HepG2 (cell line): Measurements from ENCODE around the gene DNAJC7. TPM values are rescaled to one million over a fixed set of nuclear protein-coding genes. Genes with fewer than 3 reads are reported as not detected.

ENCODE experiments used
- ATAC-seq: fragments of 200-7000 bp; cut with Tn5 transposase; 3 replicates; pipeline ENCODE4 v1.9.1; 2020; ENCODE audit warnings: mild to moderate bottlenecking, moderate library complexity
- BruUV-seq: library from RNA; stranded (reverse); fragments of 400-500 nt; replicated peaks from 2 replicates; lab custom pipeline; 2021; lab: Mats Ljungman, UMichigan
- CTCF ChIA-PET: fragments of 300-600 bp; formaldehyde crosslinking; extraction: SDS; loops from one replicate; lab custom pipeline; 2021; ENCODE audit warnings: low total read pairs, inconsistent platforms, low intra/inter-chr PET ratio; lab: Yijun Ruan, JAX
- POLR2A ChIA-PET: fragments of 350-600 bp; sonication (Branson Sonifier 250); formaldehyde crosslinking; loops from one replicate; lab custom pipeline; 2020; ENCODE audit warnings: antibody characterized with exemption, inconsistent platforms; lab: Yijun Ruan, JAX
- DNase-seq: peaks from one replicate; pipeline ENCODE4 v3.0.0-alpha.2; 2015; ENCODE audit warnings: low spot score
- FAIRE-seq: peaks from 3 replicates; lab custom pipeline; 2011; peaks lifted over from hg19 to GRCh38; lab: Jason Lieb, UNC
- H2AFZ ChIP-seq: one replicate; pipeline ENCODE4 v1.6.1; 2011; ENCODE audit warnings: low read length, inconsistent platforms
- H3K27ac ChIP-seq: fragments of 300-600 bp; 3 replicates; pipeline ENCODE4 v1.8.0; 2011; ENCODE audit warnings: mixed run types, mild to moderate bottlenecking, mixed read lengths, low read length, inconsistent platforms; ENCODE audit not compliant: insufficient read depth; ENCODE audit errors: extremely low read length
- H3K27me3 ChIP-seq, 2 experiments: fragments of 200-600 bp in 1 of 2; 2 replicates in 1 of 2; 3 replicates in 1 of 2; pipeline versions ENCODE4 v1.6.0 to v1.8.0; 2011; ENCODE audit warnings: low read length in 2 of 2, mild to moderate bottlenecking in 2 of 2, moderate library complexity in 2 of 2, inconsistent platforms in 1 of 2; ENCODE audit not compliant: insufficient read depth in 2 of 2, control insufficient read depth in 1 of 2
- H3K36me3 ChIP-seq, 2 experiments: fragments of 200-600 bp in 1 of 2; replicated peaks in 1 of 2; 2 replicates in 1 of 2; 3 replicates in 1 of 2; pipeline versions ENCODE4 v1.5.1 to v1.8.0; 2011; ENCODE audit warnings: low read length in 2 of 2, inconsistent platforms in 1 of 2; ENCODE audit not compliant: insufficient read depth in 2 of 2, control insufficient read depth in 1 of 2
- H3K4me1 ChIP-seq: 2 replicates; pipeline ENCODE4 v1.5.1; 2012; ENCODE audit warnings: low read length, inconsistent platforms; ENCODE audit not compliant: insufficient read depth
- H3K4me2 ChIP-seq: 2 replicates; pipeline ENCODE4 v1.6.0; 2011; ENCODE audit warnings: low read depth, low read length, inconsistent platforms
- H3K4me3 ChIP-seq, 3 experiments: fragments of 200-600 bp in 1 of 3; sonication (generic), shearing (Covaris generic) in 1 of 3; replicated peaks in 1 of 3; 2 replicates each; pipeline ENCODE4 v1.5.1; 2011 to 2016; ENCODE audit warnings: low read length in 3 of 3, inconsistent platforms in 2 of 3, low read depth in 2 of 3, mild to moderate bottlenecking in 2 of 3, control low read depth in 1 of 3, mixed read lengths in 1 of 3; ENCODE audit not compliant: insufficient read depth in 1 of 3
- H3K79me2 ChIP-seq: one replicate; pipeline ENCODE4 v1.6.1; 2011; ENCODE audit warnings: low read length, inconsistent platforms; ENCODE audit not compliant: insufficient read depth
- H3K9ac ChIP-seq: 2 replicates; pipeline ENCODE4 v1.6.0; 2011; ENCODE audit warnings: mild to moderate bottlenecking, low read depth, low read length, inconsistent platforms; ENCODE audit not compliant: insufficient read depth
- H3K9me3 ChIP-seq: 2 replicates; pipeline ENCODE4 v1.5.1; 2012; ENCODE audit warnings: mild to moderate bottlenecking, low read length
- H4K20me1 ChIP-seq: 2 replicates; pipeline ENCODE4 v1.6.0; 2011; ENCODE audit warnings: inconsistent platforms, mild to moderate bottlenecking, low read length, moderate library complexity; ENCODE audit not compliant: insufficient read depth
- GATAD2A ChIP-seq: IDR thresholded peaks from 2 replicates; pipeline ENCODE4 v1.6.1; 2016
- NFIB ChIP-seq: sonication (generic); formaldehyde crosslinking; IDR thresholded peaks from 2 replicates; pipeline ENCODE4 v1.9.0; 2021; ENCODE audit warnings: missing genetic modification reagents, mild to moderate bottlenecking, borderline replicate concordance
- PCBP2 ChIP-seq: fragments of 200-400 bp; formaldehyde crosslinking; optimal IDR thresholded peaks from 2 replicates; pipeline ENCODE3; 2018; ENCODE audit warnings: low read length, low read depth; ENCODE audit not compliant: poor library complexity, severe bottlenecking
- PHF20 ChIP-seq: sonication (generic); formaldehyde crosslinking; IDR thresholded peaks from 2 replicates; pipeline ENCODE4 v1.5.0; 2020; ENCODE audit warnings: mild to moderate bottlenecking, missing genetic modification reagents
- SATB2 ChIP-seq: sonication (generic); formaldehyde crosslinking; IDR thresholded peaks from 2 replicates; pipeline ENCODE4 v1.5.0; 2020; ENCODE audit warnings: missing genetic modification reagents
- ZNF7 ChIP-seq: IDR thresholded peaks from 2 replicates; pipeline ENCODE4 v1.6.1; 2016; ENCODE audit warnings: missing biosample characterization, missing genetic modification reagents
- WGBS: methylation state at CpG from one replicate; pipeline ENCODE4 v1.1.6; 2017; ENCODE audit warnings: low lambda C conversion rate; 5-methylcytosine and 5-hydroxymethylcytosine counted together
- in situ Hi-C: cut with HindIII; loops from 2 replicates; pipeline ENCODE4 v1.10.0; 2017; ENCODE audit warnings: low pct_unique_long_range_greater_than_20kb; ENCODE audit not compliant: extremely low pct_ligation_motif_present
- intact Hi-C: fragments of 100-400 bp; cut with micrococcal nuclease; formaldehyde crosslinking; loops from one replicate; pipeline ENCODE4 v1.10.0; 2022; ENCODE audit not compliant: unreplicated experiment
- polyA plus RNA-seq, 8 experiments: library from polyadenylated mRNA; depleted of rRNA in 3 of 8; stranded (reverse) in 7 of 8; unstranded in 1 of 8; fragments of >200 nt; fragmentation: Illumina TruSeq in 4 of 8; extraction: Trizol in 4 of 8; gene quantifications; 2 replicates each; pipeline versions ENCODE4 v1.2.1 to v1.2.3, GENCODE V29; 2011 to 2016; ENCODE audit warnings: low read depth in 4 of 8, missing spikeins in 1 of 8, mixed read lengths in 1 of 8; ENCODE audit not compliant: insufficient read depth in 1 of 8
- total RNA-seq, 5 experiments: library from RNA; depleted of rRNA; stranded (reverse); fragments of >200 nt; fragmentation: Illumina TruSeq; extraction: Trizol; gene quantifications; 2 replicates each; pipeline ENCODE4 v1.2.3, GENCODE V29; 2016; ENCODE audit warnings: low read depth in 1 of 5
- TF ChIP-seq, protein P1 (sequence below): sonication (generic); formaldehyde crosslinking; IDR thresholded peaks from 2 replicates; pipeline ENCODE4 v1.4.0; 2020; ENCODE audit warnings: mild to moderate bottlenecking, missing genetic modification reagents

Gene DNAJC7
- total and polyA plus RNA-seq, 2 of the 13 experiments (the other 11 are each of a cell fraction or from before 2014, with no cell fraction given): 47.7 to 132 TPM

DNA sequence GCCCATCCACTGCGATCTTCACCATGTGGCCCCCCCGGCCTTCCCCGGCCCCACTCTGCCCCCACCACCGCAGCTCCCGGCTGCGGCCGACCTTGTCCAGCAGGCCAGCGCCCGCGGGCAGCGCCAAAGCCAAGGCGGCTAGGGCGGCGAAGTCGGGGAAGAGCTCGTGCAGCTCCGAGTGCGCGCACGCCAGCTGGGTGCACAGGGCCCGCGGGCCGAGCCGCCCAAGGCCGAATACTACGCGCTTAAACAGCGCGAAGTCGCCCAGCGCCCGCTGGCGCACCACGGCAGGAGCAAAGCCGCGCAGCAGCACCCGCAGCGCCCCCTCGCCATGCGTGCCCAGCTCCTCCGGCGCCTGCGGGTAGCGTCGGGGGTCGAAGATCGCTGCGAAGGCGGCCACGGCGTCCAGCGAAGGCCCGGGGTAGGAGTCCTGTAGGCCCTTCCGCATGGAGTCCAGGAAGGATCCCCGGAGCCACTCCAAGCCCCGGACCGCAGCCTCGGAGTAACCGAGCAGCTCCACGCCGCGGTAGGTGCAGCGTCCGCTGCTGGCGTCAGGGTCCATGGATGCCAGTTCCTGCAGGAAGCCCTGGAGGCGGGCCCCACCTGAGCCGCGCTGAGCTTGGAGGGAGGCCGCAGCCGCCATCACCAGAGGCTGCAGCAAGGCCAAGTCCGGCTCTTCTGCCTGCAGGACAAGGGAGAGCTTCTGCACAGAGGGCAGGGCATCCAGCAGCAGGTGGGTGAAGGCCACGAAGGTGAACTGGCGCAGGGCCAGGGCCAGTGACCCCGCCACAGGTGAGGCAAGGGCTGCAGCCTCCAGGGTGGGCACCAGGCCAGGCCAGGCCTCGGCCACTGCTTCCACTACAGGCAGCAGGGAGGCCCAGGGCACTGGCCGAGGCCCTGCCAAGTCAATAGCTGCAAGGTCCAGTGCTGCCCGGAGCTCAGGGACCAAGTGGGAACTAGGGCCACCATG, 22.8 kb upstream of the DNAJC7 start (continued):
- no peak for TF ChIP-seq PHF20 (CRISPR knock-in tag)
- TF ChIP-seq PCBP2: no peak
- no peak for TF ChIP-seq SATB2 (CRISPR knock-in tag)

DNA sequence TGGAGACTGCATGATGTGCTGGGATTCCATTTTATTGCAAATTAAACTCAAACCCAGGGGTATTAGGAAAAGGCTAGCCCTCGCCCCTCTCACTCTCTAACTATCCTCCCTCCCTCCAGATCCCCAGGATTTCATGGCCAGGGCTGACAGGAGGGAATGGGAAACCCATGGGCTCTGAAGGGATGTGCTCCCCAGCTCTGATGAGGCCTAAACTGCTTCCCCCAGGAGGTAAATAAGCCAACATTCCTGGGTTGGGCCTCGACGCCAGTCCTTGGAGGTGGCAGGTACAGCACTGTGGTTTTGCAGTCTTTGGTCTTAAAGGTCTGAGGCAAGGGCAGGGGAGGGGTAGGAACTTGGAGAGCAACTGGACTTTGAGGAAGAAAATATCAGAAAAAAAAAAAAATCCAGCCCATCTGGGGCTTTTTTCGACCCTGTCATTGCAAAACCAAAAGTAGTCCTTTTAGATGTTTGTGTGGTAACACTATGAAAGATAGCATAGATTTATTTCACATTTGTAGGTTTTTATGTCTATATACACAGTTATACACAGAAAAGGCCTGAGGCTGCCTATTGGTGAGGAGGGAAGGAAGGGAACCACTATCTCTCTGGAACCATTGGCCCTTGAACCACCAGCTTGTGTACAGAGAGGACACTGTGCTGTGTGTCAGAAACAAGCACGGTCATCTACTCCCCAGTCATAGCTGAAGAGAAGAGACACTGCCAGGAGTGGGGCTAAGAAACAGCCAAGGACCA, 21.2 kb upstream of the DNAJC7 start:
- Histone ChIP-seq H3K27me3 (0 out of 5 replicates have a peak, but pooled peaks cover 0 to 4% of the 10 kb centered on the region in 2 experiments), H3K9me3 (no peaks in the 10 kb centered on the region), H3K4me1 (peaks cover 11% of the 10 kb centered on the region; the same call in 1 of the 2 replicates), H3K27ac (no peak overlapping the region), H3K36me3 (no peaks in the 10 kb centered on the region), H3K4me3 (no peak overlapping the region), H3K79me2 (no peaks in the 10 kb centered on the region), H3K9ac (no peak overlapping the region), H3K4me2 (no peak overlapping the region), H2AFZ (no peak overlapping the region), H4K20me1 (no peaks in the 10 kb centered on the region)
- CTCF ChIA-PET: no interaction called here
- intact Hi-C loops: no loop called here
- ATAC-seq: peak; percentile 26
- in situ Hi-C loops: no loop called here
- WGBS: 12% methylated on average over 5 of the region's 5 CpGs
- TF ChIP-seq NFIB (CRISPR knock-in tag): no peak
- TF ChIP-seq GATAD2A (CRISPR knock-in tag): no peak
- 0 out of 2 replicates have a peak, but pooled peaks have one; percentile 36 for TF ChIP-seq ZNF7 (CRISPR knock-in tag)
- TF ChIP-seq, protein P1, sequence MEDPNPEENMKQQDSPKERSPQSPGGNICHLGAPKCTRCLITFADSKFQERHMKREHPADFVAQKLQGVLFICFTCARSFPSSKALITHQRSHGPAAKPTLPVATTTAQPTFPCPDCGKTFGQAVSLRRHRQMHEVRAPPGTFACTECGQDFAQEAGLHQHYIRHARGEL (CRISPR knock-in tag): no peak
- no peak for DNase-seq
- no TSS peak for BruUV-seq
- POLR2A ChIA-PET: interaction anchor here (1.1 kb wide), 1 partner anchor 21 kb away, joined by 3 read pairs; the partner anchor contains the start of gene DNAJC7
- FAIRE-seq: no peak
